Epidermal melanocyte (primary cell): ENCODE results near the gene NME7.
A peak's percentile ranks its signal among the peaks of the same experiment; 100 is the strongest.
"Not testable (repeated sequence)": the region's sequence is repeated elsewhere in the genome, so short reads cannot be mapped to it uniquely, and the experiment has no call there.

Source experiments
- DNase-seq: peaks from one replicate; pipeline ENCODE4 v3.0.0; 2011; ENCODE audit warnings: low spot score; ENCODE audit not compliant: insufficient read length

The NME7 gene

DNA sequence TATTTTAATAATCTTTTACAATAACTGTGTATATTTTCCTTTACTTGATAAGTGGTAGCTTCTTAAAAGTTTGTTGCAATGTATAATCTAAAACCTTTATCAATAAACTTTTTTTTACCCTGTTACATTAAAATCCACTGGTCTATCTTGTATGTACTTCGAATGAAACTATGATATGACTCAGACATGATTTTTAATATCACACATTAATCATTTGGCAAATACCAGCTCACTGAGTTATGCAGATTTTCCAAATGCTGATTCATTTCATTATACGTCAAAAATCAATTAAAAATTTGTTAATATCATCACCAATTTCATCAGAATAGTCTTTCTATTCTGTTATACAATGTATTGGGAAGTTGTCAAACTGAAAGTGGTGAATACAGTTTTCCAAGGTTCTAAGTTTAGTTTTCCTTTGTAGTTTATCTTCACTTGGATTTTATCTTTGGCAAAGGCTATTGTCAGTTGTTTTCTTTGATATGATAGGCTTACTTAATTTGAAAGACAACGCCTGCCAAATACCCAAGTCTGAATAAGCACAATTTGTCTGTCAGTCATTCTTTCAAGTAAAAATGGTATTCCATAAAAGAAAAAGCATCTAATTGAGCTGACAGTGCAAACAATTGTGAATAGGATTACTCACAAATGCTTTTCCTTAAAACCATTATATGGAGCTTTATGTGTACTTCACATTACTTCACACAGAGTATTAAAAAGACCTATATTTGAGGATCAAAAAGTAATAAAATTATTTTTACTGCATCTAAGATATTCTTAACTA is 127.0 kb downstream of the NME7 start:
- DNase-seq: no peak

GRCh38 chr1:169236880-169237279 is 130.7 kb downstream of the NME7 start:
- no peak for DNase-seq

GRCh38 chr1:169236143-169236542 is 131.5 kb downstream of the NME7 start:
- DNase-seq: peak; percentile 16

- no peak for DNase-seq
Observed at GRCh38 chr1:169235568-169235967, 132.0 kb downstream of the NME7 start.

DNA sequence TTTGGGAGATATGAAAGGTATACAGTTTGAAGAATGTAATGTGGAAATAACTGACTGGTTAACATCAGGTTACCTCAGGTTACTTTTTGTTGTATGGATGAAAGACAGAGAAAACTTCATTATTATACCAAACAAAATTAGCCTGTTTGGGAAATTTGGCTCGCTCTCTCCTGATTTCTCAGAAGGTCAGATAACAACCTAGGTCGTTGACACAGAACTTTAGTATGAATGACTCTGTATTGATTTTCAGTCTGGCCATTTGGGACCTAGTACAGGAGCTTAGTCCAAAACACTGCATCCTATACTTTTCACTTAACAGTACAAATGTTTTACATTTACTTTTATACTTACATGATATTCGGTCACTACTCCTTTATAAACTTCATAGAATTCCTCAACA is 132.8 kb downstream of the NME7 start:
- DNase-seq: no peak

DNA sequence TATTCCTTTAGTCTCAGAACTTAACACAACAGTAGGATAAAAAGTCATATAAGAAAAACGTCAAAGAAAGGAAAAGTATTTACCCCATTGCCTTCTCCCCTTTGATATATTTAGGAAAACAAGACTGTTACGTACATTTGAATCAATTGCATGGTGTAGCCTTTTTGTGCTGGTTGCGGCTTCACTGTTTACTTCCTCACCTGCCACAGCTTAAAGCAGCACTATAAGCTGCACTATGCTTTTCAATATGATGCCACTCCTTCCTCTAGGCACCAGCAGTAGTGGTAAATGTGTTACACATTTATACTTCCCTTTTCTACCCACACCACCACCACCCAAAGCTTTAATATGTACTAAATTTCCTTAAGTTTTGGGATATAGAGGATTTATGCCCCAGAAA is 150.0 kb downstream of the NME7 start:
- no peak for DNase-seq

GRCh38 chr1:169214598-169214997 is 153.0 kb downstream of the NME7 start:
- DNase-seq: no peak

GRCh38 chr1:169212088-169212487 is 155.5 kb downstream of the NME7 start:
- no peak for DNase-seq

GRCh38 chr1:169207797-169208520 is 159.6 kb downstream of the NME7 start:
- no peak for DNase-seq

DNA sequence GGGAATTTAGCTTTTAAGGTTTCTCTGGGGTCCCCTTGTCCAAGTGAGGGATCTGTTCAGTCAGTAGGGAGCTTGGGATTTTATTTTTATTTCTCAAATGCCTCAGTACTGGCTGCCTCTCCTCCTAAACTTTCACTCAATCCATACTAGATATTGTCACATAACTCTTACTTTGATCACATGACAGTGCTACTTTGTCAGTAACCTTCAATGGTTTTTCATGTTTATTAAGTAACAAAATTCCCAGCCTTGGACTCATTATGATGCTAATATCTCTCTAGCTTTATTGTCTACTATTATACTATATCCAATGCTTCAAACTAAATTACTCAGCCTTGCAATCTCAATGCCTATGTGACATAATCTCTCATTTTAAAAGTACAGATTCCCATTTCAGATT is 163.4 kb downstream of the NME7 start:
- no peak for DNase-seq

- no peak for DNase-seq
Observed at GRCh38 chr1:169202791-169203665, 164.6 kb downstream of the NME7 start.

DNA sequence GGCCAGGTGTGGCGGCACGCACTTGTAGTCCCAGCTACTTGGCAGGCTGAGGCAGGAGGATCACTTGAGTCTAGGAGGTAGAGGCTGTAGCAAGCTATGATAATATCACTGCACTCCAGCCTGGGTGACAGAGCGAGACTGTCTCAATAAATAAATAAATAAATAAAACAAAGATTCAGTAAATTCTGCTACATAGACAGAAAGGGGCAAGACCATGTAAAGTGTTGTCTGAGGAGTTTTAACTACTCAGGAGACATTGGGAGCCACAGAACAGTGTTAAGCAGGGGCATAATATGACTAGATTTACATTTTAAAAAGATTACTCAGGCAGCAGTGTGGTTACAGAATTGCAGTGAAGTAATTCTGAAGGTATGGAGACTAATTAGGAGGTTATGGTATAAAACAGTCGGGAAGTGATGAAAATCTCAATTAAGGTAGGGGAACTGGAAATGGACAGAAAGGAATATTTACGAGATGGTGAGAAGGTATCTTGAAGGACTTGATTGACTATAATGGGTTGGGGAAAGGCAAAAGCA is 166.4 kb downstream of the NME7 start:
- no peak for DNase-seq

- DNase-seq: no peak
Observed at GRCh38 chr1:169200319-169200718, 167.3 kb downstream of the NME7 start.

GRCh38 chr1:169196581-169196980 is 171.0 kb downstream of the NME7 start:
- no peak for DNase-seq

GRCh38 chr1:169196161-169196560 is 171.4 kb downstream of the NME7 start:
- DNase-seq: no peak

- DNase-seq: no peak
Observed at GRCh38 chr1:169193191-169193850, 174.3 kb downstream of the NME7 start.

DNA sequence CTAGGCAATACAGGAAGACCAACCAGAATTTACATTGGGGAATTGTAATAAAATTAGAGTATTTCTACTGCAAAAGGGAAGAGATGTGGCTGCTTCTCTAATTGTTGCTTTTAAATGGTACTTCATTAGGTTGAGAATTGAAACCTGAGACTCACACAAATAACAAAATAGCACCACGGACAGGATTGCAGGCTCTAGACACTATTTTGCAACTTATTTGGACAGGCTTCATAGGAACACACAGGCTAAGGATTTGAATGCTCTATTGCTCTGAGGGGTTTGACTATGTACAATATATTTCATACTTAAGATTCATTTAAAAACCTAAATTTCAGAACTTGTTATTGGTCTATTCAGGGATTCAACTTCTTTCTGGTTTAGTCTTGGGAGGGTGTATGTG is 181.5 kb downstream of the NME7 start:
- no peak for DNase-seq

GRCh38 chr1:169184812-169185211 is 182.8 kb downstream of the NME7 start:
- DNase-seq: no peak

DNA sequence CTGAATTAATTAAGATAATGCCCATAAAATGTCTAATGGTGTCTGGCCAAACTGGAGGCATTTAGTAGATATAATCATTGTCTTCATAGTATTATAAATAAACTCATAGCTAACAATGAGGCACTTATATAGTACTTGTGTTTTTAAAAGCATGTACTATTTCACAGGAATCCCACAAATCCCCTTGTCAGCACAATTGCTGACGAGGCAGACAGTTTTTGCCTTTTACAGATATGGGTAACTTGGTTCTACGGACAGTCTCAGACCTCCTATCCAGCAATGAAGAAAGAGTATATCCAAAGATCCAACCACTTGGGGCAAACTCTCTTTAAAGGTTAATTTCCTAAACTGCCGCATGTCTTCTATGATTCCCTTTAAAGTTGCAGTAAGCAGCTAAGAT is 187.4 kb downstream of the NME7 start:
- no peak for DNase-seq

- DNase-seq: not testable (repeated sequence)
Observed at GRCh38 chr1:169179431-169179830, 188.2 kb downstream of the NME7 start.

GRCh38 chr1:169175461-169175860 is 192.1 kb downstream of the NME7 start:
- no peak for DNase-seq
